T-cell (primary cell): Measurements from ENCODE around the gene IAH1. TPM values are rescaled to one million over a fixed set of nuclear protein-coding genes. Genes with fewer than 3 reads are reported as not detected.

Experiments
- ATAC-seq, 4 experiments: fragments of 200-7000 bp in 3 of 4; fragments of 150-1000 bp in 1 of 4; cut with Tn5 transposase; replicated peaks in 1 of 4; 1 replicate in 3 of 4; 2 replicates in 1 of 4; pipeline ENCODE4 v1.10.0; 2021; ENCODE audit warnings: moderate library complexity in 3 of 4, mild to moderate bottlenecking in 2 of 4, moderate number of reproducible peaks in 1 of 4
- CTCF ChIA-PET, 2 donors: fragments of 300-600 bp; sonication (Branson Sonifier 250); formaldehyde crosslinking; loops; one replicate each; lab custom pipeline; 2022; ENCODE audit warnings: antibody characterized with exemption in 2 of 2; lab: Charles Lee
- POLR2A ChIA-PET, 2 donors: fragments of 300-600 bp; sonication (Branson Sonifier 250); formaldehyde crosslinking; loops; one replicate each; lab custom pipeline; 2022; ENCODE audit warnings: antibody characterized with exemption in 2 of 2; lab: Charles Lee
- DNase-seq, 35 experiments: peaks; one replicate each; pipeline versions ENCODE4 v3.0.0 to v3.0.0-alpha.2; 2013 to 2023
- H3K27ac ChIP-seq: one replicate; pipeline ENCODE4 v1.5.1; 2013; ENCODE audit warnings: low read length
- H3K27me3 ChIP-seq, 2 experiments: replicated peaks in 1 of 2; 1 replicate in 1 of 2; 2 replicates in 1 of 2; pipeline versions ENCODE4 v1.6.1 to v1.7.0; 2013; ENCODE audit warnings: low read length in 1 of 2, mixed read lengths in 1 of 2; ENCODE audit not compliant: control insufficient read depth in 2 of 2, insufficient read depth in 2 of 2; ENCODE audit errors: extremely low read depth in 1 of 2
- H3K36me3 ChIP-seq, 2 donors: 1 replicate in 1 of 2; 2 replicates in 1 of 2; pipeline versions ENCODE4 v1.6.1 to v1.7.0; 2013; ENCODE audit warnings: low read length in 1 of 2; ENCODE audit not compliant: control insufficient read depth in 2 of 2, insufficient read depth in 1 of 2; ENCODE audit errors: extremely low read depth in 1 of 2
- H3K4me1 ChIP-seq, 2 experiments: 1 replicate in 1 of 2; 2 replicates in 1 of 2; pipeline versions ENCODE4 v1.6.1 to v1.7.0; 2013; ENCODE audit warnings: low read length in 2 of 2, mixed read lengths in 1 of 2; ENCODE audit not compliant: insufficient read depth in 2 of 2, control insufficient read depth in 1 of 2; ENCODE audit errors: extremely low read depth in 1 of 2
- H3K4me3 ChIP-seq, 2 donors: 1 replicate in 1 of 2; 2 replicates in 1 of 2; pipeline versions ENCODE4 v1.5.1 to v1.7.0; 2013; ENCODE audit warnings: mild to moderate bottlenecking in 2 of 2, low read length in 1 of 2, moderate library complexity in 1 of 2; ENCODE audit not compliant: control insufficient read depth in 1 of 2; ENCODE audit errors: extremely low read depth in 1 of 2
- H3K9me3 ChIP-seq: 2 replicates; pipeline ENCODE4 v1.7.0; 2013
- H3K27ac Mint-ChIP-seq, 2 donors: one replicate each; pipeline ENCODE4 v1.8.0; 2020 to 2021; ENCODE audit warnings: mild to moderate bottlenecking in 2 of 2, mixed read lengths in 2 of 2
- H3K27me3 Mint-ChIP-seq, 2 donors: one replicate each; pipeline ENCODE4 v1.8.0; 2021 to 2022; ENCODE audit warnings: mixed read lengths in 2 of 2
- H3K36me3 Mint-ChIP-seq: one replicate; pipeline ENCODE4 v1.8.0; 2021; ENCODE audit warnings: mixed read lengths
- H3K4me1 Mint-ChIP-seq, 3 donors: one replicate each; pipeline ENCODE4 v1.8.0; 2020 to 2022; ENCODE audit warnings: mixed read lengths in 3 of 3, mild to moderate bottlenecking in 1 of 3
- H3K4me3 Mint-ChIP-seq, 3 donors: one replicate each; pipeline ENCODE4 v1.8.0; 2020 to 2022; ENCODE audit warnings: mild to moderate bottlenecking in 3 of 3, mixed read lengths in 3 of 3, moderate library complexity in 3 of 3
- H3K9me3 Mint-ChIP-seq, 3 donors: one replicate each; pipeline ENCODE4 v1.8.0; 2020 to 2022; ENCODE audit warnings: mixed read lengths in 3 of 3
- WGBS: methylation state at CpG from one replicate; pipeline ENCODE4 v1.1.5; 2013; ENCODE audit warnings: missing lambda C conversion rate; ENCODE audit not compliant: insufficient coverage; 5-methylcytosine and 5-hydroxymethylcytosine counted together
- total RNA-seq, 35 experiments: library from RNA in 6 of 35; stranded (reverse) in 6 of 35; fragments of 120-200 nt in 1 of 35; gene quantifications; one replicate each; pipeline versions ENCODE4 v1.2.1 to v1.2.4 and lab custom pipeline; 2013 to 2026

IAH1 gene
- total RNA-seq, 5 donors from 2014 or later (not counting 1 experiment from before 2014, with no cell fraction given) = 44.9 to 54.8 (median 51.9) TPM

DNA sequence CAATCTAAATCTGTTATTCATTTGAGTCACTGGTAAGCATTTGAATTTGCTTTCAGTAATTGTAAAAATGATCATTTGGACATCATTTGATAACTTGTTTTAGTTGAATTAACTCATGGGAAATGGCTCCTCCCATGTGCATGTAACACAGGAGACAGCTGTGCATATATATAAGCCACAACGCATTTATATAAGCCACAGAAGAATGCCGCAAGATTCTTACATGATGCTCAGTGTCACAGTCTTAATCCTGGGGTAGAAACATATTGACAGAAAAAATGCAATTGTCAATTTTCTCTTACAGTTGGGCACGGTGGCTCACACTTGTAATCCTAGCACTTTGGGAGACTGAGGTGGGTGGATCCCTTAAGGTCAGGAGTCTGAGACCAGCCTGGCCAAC lies 13.3 kb upstream of the IAH1 start:
- no peaks in the 10 kb centered on the region for H3K4me1 Mint-ChIP-seq

GRCh38 chr2:9462313-9462712 lies 12.0 kb upstream of the IAH1 start:
- H3K36me3 ChIP-seq = peaks cover 3 to 30% of the 10 kb centered on the region in 2 donors
- no peak overlapping the region for H3K4me3 Mint-ChIP-seq
- POLR2A ChIA-PET = interaction anchor here in 1 of 2 donors (0.7 kb wide), 1 partner anchor 50 kb away, joined by 6 read pairs; no protein-coding TSS in a partner anchor

More for the DNA sequence above, 13.3 kb upstream of the IAH1 start:
- H3K4me3 ChIP-seq = no peak overlapping the region
- DNase-seq (no peak), ATAC-seq (no peak)
- 100% methylated on average over 1 of the region's 3 CpGs for WGBS
- no peaks in the 10 kb centered on the region for H3K9me3 ChIP-seq
- no peak overlapping the region for H3K27ac Mint-ChIP-seq
- no peaks in the 10 kb centered on the region for H3K27me3 Mint-ChIP-seq
- no peak overlapping the region for H3K27ac ChIP-seq
- ChIA-PET CTCF (interaction anchor here in 1 of 2 donors (0.6 kb wide), 1 partner anchor 10 kb away, joined by 3 read pairs; no protein-coding TSS in a partner anchor), POLR2A (no interaction called here)
- peaks cover 3 to 33% of the 10 kb centered on the region in 2 donors for H3K36me3 ChIP-seq
- H3K4me3 Mint-ChIP-seq = no peak overlapping the region
- no peaks in the 10 kb centered on the region for H3K27me3 ChIP-seq
- H3K4me1 ChIP-seq = no peaks in the 10 kb centered on the region
- H3K36me3 Mint-ChIP-seq = peaks cover 33% of the 10 kb centered on the region
- no peaks in the 10 kb centered on the region for H3K9me3 Mint-ChIP-seq

GRCh38 chr2:9462886-9463697 lies 11.3 kb upstream of the IAH1 start:
- Histone ChIP-seq H3K9me3 (no peaks in the 10 kb centered on the region), H3K4me1 (no peaks in the 10 kb centered on the region), H3K4me3 (no peak overlapping the region), H3K27ac (no peak overlapping the region), H3K36me3 (peaks cover 3 to 27% of the 10 kb centered on the region in 2 donors), H3K27me3 (no peaks in the 10 kb centered on the region)
- ATAC-seq (no peak), DNase-seq (no peak)
- peaks cover 30% of the 10 kb centered on the region for H3K36me3 Mint-ChIP-seq
- no peaks in the 10 kb centered on the region for H3K27me3 Mint-ChIP-seq
- no peaks in the 10 kb centered on the region for H3K4me1 Mint-ChIP-seq
- no peak overlapping the region for H3K4me3 Mint-ChIP-seq
- H3K9me3 Mint-ChIP-seq = no peaks in the 10 kb centered on the region
- no peak overlapping the region for H3K27ac Mint-ChIP-seq
- ChIA-PET POLR2A (no interaction called here), CTCF (no interaction called here)
- WGBS = 87% methylated on average over 6 of the region's 6 CpGs

More at GRCh38 chr2:9462313-9462712, 12.0 kb upstream of the IAH1 start:
- DNase-seq (no peak), ATAC-seq (no peak)
- no peak overlapping the region for H3K27ac ChIP-seq
- no peaks in the 10 kb centered on the region for H3K4me1 ChIP-seq
- no peaks in the 10 kb centered on the region for H3K27me3 Mint-ChIP-seq
- H3K27ac Mint-ChIP-seq = no peak overlapping the region
- no peaks in the 10 kb centered on the region for H3K9me3 ChIP-seq
- peaks cover 30% of the 10 kb centered on the region for H3K36me3 Mint-ChIP-seq
- H3K4me3 ChIP-seq = no peak overlapping the region
- no peaks in the 10 kb centered on the region for H3K27me3 ChIP-seq
- whole genome bisulfite sequencing = 100% methylated on average over 2 of the region's 5 CpGs
- H3K4me1 Mint-ChIP-seq = no peaks in the 10 kb centered on the region
- no peaks in the 10 kb centered on the region for H3K9me3 Mint-ChIP-seq
- CTCF ChIA-PET = no interaction called here

DNA sequence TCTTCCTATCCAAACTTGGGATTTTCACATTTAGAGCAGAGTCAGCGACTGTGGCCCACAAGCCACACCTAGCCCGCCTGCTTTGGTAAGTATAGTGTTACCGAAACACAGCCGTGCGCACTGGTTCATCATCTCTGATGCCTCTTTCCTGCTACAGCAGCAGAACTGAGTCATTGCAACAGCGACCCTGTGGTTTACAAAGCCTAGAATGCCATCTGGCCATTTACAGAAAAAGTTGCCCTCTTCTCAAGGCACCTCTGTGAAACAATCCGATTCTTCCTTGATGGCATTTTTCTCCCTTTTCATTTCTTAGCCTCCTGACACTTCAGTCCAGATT lies 10.7 kb upstream of the IAH1 start:
- peaks cover 3 to 26% of the 10 kb centered on the region in 2 donors for H3K36me3 ChIP-seq
- peak in 1 of 4 experiments; percentile 42 for ATAC-seq
- H3K4me1 ChIP-seq = no peaks in the 10 kb centered on the region
- H3K9me3 ChIP-seq = no peaks in the 10 kb centered on the region
- peaks cover 30% of the 10 kb centered on the region for H3K36me3 Mint-ChIP-seq
- H3K27ac ChIP-seq = no peak overlapping the region
- 76% methylated on average over 6 of the region's 7 CpGs for WGBS
- CTCF ChIA-PET = no interaction called here
- no peaks in the 10 kb centered on the region for H3K27me3 ChIP-seq
- POLR2A ChIA-PET = no interaction called here
- H3K27ac Mint-ChIP-seq = no peak overlapping the region
- peak in 4 of 35 experiments; percentile 1 to 24 (median 6) for DNase-seq
- H3K4me1 Mint-ChIP-seq = no peaks in the 10 kb centered on the region
- no peaks in the 10 kb centered on the region for H3K9me3 Mint-ChIP-seq
- H3K27me3 Mint-ChIP-seq = no peaks in the 10 kb centered on the region
- no peak overlapping the region for H3K4me3 ChIP-seq
- H3K4me3 Mint-ChIP-seq = no peak overlapping the region

- ChIA-PET POLR2A (no interaction called here), CTCF (interaction anchor here (0.5 to 0.7 kb wide), 2 partner anchors 26 to 938 kb away, joined by 3 to 5 read pairs; no protein-coding TSS in a partner anchor)
- Histone ChIP-seq H3K9me3 (no peaks in the 10 kb centered on the region), H3K27ac (no peak overlapping the region), H3K36me3 (peaks cover 3 to 26% of the 10 kb centered on the region in 2 donors), H3K27me3 (no peaks in the 10 kb centered on the region), H3K4me3 (no peak overlapping the region), H3K4me1 (no peaks in the 10 kb centered on the region)
- ATAC-seq (no peak), DNase-seq (no peak)
- peaks cover 22% of the 10 kb centered on the region for H3K36me3 Mint-ChIP-seq
- H3K4me1 Mint-ChIP-seq = no peaks in the 10 kb centered on the region
- WGBS = 100% methylated on average over 2 of the region's 7 CpGs
- H3K9me3 Mint-ChIP-seq = no peaks in the 10 kb centered on the region
- H3K27me3 Mint-ChIP-seq = no peaks in the 10 kb centered on the region
- H3K4me3 Mint-ChIP-seq = no peak overlapping the region
- H3K27ac Mint-ChIP-seq = peak overlapping the region in 1 of 2 donors; percentile 28
Measured at GRCh38 chr2:9465170-9465569, 9.2 kb upstream of the IAH1 start.

GRCh38 chr2:9466147-9466683 lies 8.1 kb upstream of the IAH1 start:
- no peaks in the 10 kb centered on the region for H3K9me3 ChIP-seq
- H3K27me3 Mint-ChIP-seq = no peaks in the 10 kb centered on the region
- POLR2A ChIA-PET = no interaction called here
- ATAC-seq = no peak
- peaks cover 20% of the 10 kb centered on the region for H3K36me3 Mint-ChIP-seq
- H3K4me1 Mint-ChIP-seq = no peaks in the 10 kb centered on the region
- CTCF ChIA-PET = no interaction called here
- no peak overlapping the region for H3K27ac Mint-ChIP-seq
- DNase-seq = no peak
- H3K36me3 ChIP-seq = peaks cover 3 to 18% of the 10 kb centered on the region in 2 donors
- H3K4me1 ChIP-seq = no peaks in the 10 kb centered on the region
- no peak overlapping the region for H3K27ac ChIP-seq
- H3K4me3 Mint-ChIP-seq = no peak overlapping the region
- no peaks in the 10 kb centered on the region for H3K27me3 ChIP-seq
- no peaks in the 10 kb centered on the region for H3K9me3 Mint-ChIP-seq
- no peak overlapping the region for H3K4me3 ChIP-seq
- 96% methylated on average over 43 of the region's 46 CpGs for WGBS
